Stimulated activated CD8-positive, alpha-beta memory T cell treated with anti-CD3 and anti-CD28 coated beads, Interleukin-7, amount 100 ng/mL, for 4 hours (primary cell): Measurements from ENCODE around the gene FOCAD.

ENCODE experiments used
- DNase-seq, 2 donors: peaks; one replicate each; pipeline ENCODE4 v3.0.0-alpha.2; 2020; ENCODE audit warnings: low read depth in 2 of 2

The FOCAD gene, protein sequence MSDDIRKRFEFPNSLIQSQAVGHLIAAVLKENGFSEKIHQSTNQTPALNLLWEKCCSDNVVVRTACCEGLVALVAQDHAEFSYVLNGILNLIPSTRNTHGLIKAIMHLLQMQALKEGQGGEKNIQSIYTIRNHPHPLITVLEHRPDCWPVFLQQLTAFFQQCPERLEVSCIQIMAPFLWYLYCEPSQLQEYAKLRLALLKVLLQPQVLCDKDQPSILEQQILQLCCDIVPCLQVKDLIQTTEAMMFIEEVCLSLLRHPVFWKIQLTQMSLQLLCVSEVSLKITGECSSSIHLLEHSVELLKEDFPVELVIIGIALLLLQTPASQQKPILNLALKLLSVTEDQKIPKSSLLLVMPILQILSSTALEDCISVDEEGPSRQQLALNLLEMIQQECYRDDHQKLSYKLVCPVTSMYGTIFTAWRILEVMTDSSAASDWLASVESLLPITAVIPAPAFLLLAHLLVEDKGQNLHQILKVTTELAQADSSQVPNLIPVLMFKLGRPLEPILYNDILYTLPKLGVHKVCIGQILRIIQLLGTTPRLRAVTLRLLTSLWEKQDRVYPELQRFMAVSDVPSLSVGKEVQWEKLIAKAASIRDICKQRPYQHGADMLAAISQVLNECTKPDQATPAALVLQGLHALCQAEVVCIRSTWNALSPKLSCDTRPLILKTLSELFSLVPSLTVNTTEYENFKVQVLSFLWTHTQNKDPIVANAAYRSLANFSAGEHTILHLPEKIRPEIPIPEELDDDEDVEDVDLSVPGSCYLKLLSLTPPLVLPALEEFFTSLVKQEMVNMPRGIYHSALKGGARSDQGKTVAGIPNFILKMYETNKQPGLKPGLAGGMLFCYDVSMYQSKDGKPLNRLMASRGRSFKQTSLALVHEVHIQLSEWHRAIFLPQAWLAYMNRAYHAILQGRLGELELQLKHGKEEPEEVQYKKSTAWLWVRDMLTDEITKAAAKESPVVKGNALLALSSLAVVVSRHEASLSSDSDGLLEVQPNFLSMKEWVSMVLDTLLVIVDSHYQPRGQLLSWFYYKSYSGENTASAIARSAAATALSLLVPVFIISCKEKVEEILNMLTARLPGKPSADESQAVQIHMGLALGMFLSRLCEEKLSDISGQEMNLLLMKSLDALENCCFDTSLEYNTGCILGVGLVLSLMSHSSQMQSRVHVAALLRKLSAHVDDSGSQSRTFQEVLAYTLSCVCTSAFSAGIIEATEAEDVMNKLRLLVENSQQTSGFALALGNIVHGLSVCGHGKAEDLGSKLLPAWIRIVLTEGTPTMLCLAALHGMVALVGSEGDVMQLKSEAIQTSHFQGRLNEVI (N-terminal part only)

DNA sequence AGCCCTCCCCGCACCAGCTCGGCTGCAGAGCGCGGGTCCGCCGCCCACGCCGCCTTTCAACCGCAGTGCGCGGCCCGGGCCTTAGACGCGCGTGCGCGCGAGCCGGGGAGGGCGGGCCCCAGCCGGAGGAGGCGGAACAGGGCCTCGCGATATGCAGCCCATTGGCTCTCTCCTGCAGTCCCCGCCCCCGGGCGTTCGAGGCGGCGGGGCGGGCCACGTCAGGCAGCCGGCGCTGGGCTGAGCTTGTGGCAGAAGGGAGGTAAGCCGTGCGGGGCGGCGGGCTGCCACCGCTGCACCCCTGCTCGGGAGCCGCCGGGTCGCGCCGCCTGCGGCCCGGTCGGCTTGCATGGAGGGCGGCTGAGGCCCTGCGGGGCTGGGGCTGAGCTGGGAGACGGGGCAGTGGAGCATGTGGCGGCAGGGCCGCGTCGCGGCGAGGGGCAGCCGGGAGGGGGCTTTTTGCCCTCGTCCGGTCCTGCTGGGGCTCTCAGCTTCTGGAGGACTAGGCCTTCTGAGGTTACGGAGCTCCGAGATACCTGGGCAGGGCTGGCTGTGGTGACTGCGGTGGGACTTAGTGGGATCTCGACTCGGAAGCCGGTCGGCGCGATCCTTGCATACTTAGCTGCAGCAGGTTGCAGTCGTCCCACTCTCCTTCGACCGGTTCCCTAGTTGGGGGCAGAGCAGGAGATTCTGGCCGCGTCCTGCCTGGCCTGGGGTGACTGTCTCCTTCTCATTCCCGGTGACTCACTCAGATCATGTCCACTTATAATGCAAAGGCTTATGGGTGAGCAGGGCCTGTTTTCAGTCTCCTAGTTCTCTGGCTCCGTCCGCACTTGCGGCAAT, at the start of gene FOCAD:
Gene FOCAD (plus strand): TSS at position 225 of the 840 bp plus-strand sequence. CDS start 31,095 bp downstream, outside the sequence.
- peak; percentile 85 to 95 for DNase-seq

DNA sequence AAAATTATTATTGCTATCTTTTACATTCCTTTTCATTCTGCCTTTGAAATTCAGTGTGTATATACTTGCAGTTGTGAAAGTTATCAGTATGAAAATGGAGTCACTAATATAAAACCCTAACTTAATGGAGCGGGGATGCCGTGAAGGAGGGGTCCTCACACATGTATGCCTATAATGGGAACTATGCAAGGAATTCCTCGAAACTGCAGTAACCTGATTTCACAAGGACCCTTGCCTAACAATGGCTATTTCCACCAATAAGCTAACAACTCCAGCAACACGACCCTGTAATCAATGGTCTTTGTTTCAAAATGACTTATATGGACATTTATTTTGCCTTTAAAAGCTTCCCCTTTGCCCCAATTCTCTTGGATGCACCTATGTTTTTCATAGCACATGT, 49.2 kb upstream of the FOCAD start:
- no peak for DNase-seq

DNA sequence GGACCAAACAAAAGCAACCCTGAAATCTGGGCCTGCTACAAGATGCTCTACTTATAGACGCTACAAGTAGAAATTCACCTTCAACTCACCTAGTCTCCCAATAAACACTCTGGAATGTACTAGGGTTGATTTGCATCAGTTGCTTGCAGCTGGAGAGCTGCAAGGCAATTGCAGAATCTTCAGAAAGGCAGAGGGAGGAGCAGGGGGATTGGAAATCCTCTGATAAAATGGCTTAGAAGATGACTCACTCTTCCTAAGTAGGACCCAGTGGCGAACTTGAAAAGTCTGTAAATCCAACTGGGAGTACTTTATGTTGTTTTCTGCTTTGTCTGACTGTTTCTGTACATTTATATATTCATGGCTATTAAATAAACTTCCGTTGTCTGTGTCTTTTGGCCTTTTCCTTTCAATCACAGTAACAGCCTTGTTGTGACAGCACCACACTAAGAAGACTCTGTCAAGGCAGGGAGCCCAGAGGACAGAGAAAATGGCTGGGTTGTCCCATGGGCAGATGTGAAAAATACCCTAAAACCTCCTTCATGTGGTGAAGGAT, 47.1 kb upstream of the FOCAD start:
- no peak for DNase-seq

DNA sequence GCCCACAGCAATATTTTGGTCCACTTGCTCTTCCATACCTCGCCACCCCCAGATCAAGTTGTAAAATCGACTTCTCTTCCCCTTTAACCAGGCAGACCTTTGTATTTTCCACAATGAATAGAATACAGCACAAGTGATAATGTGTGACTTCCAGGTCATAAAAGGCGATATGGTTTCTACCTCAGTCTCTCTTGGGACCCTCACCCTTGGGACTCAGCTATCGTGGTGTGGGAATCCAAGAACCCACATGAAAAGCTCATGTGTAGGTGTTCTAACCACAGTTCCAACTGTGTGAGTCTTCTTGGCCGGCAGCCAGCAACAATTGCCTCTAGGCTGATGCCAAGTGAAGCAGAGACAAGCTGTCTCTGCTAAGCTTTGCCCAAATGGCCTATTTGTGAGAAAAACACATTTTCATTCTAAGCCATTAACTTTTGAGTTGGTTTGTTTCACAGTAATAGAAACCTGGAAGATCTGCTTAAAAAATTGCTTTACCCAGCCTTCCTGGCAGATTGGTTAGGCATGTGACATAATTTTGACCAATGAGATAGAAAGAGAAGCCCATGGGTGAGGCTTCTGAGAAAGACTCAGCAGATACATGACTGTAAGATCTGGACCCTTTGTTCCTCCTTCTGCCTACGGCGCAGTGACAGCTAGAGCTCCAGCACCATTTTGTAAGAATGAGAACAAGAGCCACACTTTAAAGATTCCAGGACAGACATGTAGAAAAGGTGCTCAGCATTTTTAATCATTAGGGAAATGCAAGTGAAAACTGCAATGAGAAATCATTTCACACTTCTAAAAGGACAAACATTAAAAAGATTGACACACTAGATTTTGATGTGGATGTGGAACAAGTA, 43.5 kb upstream of the FOCAD start:
- DNase-seq, result peak; percentile 60 to 63

DNA sequence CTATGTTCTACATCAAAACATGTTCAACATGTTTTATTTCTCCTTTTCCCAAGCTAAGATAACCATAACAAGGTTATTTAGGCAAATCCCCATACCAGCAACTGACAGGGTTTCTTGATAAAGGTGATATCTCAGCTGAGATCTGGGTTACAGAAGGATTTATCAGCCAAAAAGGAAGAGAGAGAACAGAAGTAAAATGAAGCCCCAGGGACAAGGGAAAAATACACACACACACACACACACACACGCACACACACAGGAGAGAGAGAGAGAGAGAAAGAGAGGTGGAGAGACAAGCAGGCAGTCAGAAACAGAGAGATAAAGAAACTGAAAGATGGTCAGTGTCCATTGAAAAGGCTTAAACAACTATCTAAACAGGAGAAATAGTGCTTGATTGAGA, 42.0 kb upstream of the FOCAD start:
- no peak for DNase-seq

DNA sequence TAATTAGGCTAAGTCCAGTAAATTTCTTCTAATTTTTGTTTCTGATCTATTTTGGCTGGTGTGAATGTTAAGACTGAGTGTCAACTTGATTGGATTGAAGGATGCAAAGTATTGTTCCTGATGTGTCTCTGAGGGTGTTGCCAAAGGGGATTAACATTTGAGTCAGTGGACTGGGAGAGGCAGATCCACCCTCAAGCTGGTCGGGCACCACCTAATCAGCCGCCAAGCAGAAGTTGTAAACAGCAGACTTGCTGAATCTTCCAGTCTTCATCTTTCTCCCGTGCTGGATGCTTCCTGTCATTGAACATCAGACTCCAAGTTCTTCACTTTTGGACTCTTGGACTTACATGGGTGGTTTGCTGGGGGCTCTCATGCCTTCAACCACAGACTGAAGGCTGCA, 40.4 kb upstream of the FOCAD start:
- DNase-seq, result no peak

DNA sequence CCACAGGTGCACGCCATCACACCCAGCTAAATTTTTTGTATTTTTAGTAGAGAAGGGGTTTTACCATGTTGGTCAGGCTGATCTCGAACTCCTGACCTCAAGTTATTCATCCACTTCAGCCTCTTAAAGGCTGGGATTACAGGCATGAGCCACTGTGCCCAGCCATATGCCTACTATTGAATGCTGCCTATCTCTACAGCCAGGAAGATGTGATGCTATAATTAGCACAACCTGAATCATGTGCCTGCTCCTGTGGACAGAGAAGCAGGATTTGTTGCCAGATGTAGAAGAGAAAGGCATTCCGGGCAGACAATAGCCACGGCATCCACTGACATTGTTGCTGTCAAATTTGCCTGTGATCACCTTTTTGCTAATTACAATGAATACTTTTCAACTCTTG, 37.4 kb upstream of the FOCAD start:
- DNase-seq, result no peak

DNA sequence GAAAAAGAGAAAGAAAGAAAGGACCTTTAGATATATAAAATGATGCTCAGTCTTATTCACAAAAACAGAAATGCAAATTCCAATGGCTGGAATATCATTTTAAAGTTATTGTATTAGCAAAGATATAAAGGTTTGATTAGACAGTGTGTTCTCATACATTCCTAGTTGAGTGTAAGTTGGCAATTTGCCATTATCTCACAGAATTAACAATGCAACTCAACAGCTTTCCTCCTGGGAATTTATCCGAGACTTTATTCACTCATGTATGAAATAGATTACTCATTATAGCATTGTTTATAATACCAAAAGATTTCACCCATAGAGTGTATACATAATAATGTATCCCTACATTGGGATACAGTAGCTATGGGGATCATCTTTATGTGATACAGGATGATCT, 34.7 kb upstream of the FOCAD start:
- no peak for DNase-seq

DNA sequence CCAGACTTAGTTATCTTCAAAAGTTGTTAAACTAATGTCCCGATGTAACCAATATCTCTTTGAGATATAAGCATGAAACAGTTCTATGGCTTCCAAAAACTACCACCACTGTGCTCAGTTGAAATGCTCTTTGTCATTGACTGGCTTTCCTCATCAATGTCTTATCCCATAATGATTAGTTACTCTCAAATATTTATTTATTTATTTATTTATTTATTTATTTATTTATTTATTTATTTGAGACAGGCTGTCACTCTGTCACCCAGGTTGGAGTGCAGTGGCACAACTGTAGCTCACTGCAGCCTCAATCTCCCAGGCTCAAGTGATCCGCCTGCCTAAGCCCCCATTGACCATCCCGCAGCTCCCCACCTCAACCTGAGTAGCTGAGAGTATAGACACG, 33.7 kb upstream of the FOCAD start:
- no peak for DNase-seq

DNA sequence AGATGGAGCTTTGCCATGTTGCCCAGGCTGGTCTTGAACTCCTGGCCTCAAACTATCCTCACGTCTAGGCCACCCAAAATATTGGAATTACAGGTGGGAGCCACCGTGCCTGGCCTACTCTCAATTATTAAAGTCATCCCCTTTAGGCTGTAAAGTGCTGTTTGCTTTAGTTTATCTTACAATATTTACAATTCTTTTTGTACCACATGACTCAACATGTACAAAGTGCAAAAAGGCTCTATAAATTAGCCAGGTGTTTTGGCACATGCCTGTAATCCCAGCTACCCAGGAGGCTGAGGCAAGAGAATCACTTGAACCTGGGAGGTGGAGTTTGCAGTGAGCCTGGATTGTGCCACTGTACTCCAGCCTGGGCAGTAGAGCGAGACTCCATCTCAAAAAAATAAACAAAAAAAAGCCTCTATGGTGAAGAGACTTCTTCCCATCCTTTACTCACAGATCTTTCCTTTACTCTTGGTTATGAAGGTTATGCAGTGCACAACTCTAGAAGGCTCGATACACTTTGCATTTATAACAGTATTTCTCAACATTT, 33.2 kb upstream of the FOCAD start:
- no peak for DNase-seq

DNA sequence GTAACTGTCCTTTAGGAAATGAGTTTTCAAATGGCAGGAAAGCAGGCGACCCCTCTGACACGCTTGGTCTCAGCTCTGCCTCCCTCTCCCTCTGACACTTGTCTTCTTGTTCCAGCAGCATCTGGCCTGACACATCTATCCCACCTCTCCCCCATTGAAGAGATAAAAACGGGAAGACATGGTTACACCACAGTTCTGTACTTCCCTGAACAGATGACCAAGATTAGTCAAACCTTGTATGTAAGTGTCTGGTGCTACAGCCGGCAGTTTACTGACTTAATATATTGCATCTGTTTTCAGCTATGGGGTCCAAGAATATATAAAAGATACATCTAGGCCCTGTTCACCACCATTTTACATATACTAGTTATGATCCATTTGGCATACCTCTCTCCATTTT, 32.1 kb upstream of the FOCAD start:
- no peak for DNase-seq

DNA sequence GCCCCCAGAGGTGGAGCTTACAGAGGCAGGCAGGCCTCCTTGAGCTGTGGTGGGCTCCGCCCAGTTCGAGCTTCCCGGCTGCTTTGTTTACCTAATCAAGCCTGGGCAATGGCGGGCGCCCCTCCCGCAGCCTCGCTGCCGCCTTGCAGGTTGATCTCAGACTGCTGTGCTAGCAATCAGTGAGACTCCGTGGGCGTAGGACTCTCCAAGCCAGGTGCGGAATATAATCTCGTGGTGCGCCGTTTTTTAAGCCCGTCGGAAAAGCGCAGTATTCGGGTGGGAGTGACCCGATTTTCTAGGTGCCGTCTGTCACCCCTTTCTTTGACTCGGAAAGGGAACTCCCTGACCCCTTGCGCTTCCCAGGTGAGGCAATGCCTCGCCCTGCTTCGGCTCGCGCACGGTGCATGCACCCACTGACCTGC, 25.8 kb upstream of the FOCAD start:
- DNase-seq, result peak; percentile 3 to 25

DNA sequence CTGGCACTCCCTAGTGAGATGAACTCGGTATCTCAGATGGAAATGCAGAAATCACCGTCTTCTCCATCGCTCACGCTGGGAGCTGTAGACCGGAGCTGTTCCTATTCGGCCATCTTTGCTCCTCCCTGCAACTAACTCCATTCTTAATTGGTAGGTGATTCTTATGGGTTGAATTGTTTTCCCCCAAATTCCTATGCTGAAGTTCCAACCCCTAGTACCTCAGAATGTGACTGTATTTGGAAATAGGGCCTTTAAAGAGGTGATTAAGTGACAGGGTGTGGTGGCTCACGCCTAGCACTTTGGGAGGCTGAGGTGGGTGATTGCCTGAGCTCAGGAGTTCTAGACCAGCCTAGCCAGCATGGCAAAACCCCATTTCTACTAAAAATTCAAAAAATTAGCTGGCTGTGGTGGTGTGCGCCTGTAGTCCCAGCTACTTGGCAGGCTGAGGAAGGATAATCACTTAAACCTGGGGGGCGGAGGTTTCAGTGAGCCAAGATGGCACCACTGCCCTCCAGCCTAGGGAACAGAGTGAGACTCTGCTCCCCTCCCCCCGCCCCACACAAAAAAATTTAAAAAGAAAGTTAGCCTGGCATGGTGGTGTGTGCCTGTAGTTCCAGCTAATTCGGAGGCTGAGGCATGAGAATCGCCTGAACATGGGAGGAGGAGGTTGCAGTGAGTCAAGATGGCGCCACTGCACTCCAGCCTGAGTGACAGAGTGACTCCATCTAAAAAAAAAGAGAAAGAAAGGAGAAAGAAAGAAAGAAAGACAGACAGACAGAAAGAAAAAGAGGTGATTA, 25.2 kb upstream of the FOCAD start:
- no peak for DNase-seq

DNA sequence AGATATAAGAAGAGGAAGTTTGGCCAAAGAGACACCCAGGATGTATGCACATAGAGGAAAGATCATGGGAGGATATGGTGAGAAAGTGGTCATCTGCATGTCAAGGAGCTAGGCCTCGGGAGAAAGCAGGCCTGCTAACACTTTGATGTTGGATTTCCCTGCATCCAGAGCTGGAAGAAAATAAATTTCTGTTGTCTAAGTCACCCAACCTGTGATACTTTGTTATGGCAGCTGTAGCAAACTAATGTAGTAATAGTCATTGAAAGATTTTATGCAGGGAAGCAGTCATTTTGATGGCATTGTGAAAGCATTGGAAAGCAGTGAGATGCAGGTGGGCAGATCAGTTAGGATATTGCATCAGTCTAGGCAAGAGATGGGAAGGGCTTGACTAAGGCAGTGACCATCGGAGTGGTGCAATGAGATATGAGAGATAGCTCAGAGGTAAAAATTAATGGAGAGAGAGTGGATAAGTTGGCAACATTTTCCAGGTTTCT, 24.5 kb upstream of the FOCAD start:
- DNase-seq, result no peak

DNA sequence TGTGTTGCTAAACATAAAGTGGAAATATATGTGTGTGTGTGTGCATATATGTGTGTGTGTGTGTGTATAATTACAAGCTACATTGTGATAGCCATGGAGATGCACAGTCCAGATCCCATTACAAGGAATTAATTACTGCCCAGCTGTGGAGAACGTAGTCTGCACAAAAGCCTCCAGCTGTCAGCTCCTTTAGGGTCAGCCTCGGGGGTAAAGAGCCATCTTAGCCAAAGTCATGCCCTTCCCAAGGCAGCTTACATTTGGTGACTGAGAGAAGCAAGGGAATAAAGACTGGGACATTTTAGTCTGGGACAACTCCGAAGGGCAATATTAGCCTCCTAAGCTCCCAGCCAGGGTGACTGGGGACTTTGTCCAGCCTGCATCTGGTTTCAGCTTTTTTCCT, 21.9 kb upstream of the FOCAD start:
- no peak for DNase-seq

DNA sequence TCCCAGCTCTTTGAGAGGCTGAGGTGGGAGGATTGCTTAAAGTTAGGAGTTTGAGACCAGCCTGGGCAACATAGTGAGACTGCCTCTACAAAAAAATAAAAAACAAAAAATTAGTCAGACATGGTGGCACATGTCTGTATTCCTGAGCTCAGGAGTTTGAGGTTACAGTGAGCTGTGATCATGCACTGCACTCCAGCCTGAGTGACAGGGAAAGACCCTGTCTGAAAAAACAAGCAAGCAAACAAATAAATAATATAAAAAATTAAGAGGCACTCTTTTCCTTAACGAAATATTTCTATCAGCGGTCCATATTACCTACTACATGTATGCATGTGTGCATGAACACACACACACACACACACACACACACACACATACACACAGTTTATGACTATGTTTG, 20.9 kb upstream of the FOCAD start:
- DNase-seq, result no peak

DNA sequence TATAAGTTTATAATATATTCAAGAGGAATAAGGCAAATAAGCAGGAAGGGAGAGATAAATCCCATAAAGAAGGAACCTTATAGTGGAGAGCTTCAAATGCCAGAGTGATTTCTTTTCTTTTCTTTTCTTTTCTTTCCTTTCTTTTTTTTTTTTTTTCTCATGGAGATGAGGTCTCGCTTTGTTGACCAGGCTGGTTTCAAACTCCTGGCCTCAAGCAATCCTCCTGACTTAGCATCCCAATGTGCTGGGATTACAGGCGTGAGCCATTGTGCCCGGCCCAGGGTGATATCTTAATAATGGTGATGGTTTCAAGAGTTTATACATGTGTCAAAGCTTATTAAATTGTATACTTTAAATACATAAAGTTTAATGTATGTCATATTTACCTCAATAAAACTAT, 19.6 kb upstream of the FOCAD start:
- no peak for DNase-seq

DNA sequence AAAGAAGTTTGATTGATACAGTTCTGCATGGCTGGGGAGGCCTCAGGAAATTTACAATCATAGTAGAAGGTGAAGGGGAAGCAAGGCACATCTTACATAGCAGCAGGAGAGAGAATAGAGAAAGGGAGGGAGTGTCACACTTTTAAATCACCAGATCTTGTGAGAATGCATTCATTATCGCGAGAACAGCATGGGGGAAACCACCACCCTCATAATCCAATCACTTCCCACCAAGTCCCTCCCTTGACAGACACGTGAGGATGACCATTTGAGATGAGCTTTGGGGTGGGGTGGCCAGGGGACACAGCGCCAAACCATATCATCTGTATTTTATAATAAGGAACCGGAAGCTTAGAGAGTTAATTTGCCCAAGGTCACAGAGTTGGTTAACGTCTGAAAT, 13.7 kb upstream of the FOCAD start:
- DNase-seq, result no peak

DNA sequence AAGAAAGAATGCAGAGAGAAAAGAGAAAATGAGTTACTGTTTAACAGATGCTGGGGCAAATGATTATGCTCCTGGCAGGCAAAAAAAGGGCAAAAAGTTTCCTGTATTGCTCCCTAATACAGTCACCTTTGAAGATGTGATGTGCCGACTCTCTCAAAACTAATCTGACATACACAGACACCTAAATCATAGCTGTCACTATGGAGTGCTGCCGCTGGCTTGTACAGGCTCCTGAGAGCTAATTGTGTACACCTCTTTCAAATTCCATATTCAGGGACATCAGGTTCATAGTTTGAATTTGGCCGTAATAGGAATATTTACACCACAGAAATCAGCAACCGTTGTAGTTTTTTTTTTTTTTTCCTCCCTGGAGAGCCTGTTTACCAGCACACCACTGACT, 12.4 kb upstream of the FOCAD start:
- DNase-seq, result no peak
